ACHN (cell line): ENCODE measurements around the gene GALNT7.

ENCODE experiments used
- DNase-seq: peaks from one replicate; pipeline ENCODE4 v3.0.0-alpha.2; 2015
- in situ Hi-C: cut with HindIII; loops from 2 replicates; pipeline ENCODE4 v1.10.0; 2017; ENCODE audit warnings: low sequenced_read_pairs, low pct_ligation_motif_present, low pct_unique_long_range_greater_than_20kb

The GALNT7 gene

DNA sequence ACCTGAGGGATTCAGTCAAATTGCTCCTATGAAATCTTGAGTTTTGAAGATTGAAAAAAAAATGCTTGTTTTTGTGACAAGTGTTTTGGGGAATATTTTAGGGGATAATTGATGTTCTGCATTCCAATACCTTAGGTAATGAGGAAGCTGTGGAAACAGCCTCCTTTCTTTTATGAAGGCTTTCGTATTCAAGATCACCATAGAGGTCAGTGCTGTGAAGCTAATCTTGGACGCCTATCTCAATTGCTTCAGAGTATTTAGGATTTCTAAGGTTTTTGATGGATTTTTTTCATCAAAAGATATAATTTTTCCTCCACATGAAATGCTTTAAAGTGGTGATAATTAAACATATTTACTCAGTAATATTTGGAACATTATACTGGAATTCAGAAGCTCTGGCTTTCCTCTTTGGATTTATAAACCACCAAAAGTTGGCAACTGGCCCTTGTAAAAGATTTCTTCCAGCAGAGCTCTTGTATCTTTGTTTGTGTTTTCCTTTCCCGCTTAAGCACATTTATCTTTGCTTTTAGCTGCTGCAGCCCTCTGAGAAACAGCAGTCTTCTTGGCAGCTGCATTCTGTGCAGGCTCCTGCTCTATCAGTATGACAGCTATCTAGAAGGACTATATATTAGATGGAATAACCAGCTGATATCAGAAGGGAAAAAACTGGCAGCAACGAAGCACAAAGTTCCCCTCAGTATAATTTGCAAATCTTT is 101.9 kb downstream of the GALNT7 start:
- no peak for DNase-seq
- in situ Hi-C loops = loop anchor here (25.0 kb wide), 1 partner anchor 258 kb away; no protein-coding TSS in a partner anchor

DNA sequence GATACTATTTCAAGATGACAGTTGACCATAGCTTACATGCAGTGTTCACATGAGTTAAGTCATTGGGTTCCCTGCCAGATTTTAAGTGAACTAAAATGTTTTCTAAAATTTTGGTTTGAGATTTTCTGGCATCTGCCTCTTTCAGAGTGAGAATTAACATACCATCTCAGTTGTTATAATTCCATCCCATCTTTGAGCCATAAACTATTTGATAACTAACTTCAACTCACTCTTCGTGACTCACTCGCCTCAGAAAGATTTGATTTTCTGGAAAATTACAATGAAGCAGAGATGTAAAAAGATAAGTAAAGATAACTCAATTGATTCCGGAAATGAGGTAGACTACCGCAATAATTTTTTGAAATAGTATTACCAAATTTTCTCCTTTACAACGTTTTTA is 103.7 kb downstream of the GALNT7 start:
- in situ Hi-C loops = loop anchor here (25.0 kb wide), 1 partner anchor 260 kb away; no protein-coding TSS in a partner anchor
- DNase-seq = no peak

DNA sequence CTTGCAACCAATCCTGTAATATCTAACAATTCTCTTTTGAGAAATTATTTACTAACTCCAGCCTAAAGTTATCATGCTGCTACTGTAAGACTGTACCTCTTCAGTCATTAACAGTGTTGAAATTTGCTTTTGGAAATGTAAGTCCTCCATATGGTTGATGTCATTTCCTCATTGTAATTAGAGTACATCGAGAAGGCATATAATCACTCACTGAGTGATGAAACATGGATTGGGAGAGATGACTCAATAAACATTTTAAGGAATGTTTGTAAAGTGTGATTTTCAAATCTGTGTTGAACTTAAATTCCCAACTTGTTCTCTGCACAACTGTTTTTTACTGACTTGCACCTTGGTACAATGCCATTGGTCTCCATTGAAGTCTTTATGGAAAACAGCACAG is 104.4 kb downstream of the GALNT7 start:
- DNase-seq = no peak

DNA sequence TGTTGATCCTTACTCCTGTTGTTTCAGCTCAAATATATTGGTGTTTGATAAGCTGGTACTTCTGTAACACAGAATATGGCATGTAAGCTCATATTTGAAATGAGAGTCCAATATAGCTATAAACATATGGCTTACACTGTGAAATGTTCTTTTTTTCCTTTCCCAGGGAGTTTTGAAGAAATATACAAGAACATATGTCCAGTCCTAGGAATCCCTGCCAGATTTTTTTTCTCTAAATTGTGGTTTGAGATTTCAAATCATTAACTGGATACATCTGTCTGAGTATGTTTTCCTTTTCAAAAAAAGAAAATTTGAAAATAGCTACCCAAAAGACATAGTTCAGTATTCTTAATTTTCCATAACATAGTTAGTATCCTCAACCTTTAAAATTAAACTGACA is 105.3 kb downstream of the GALNT7 start:
- in situ Hi-C loops = loop anchor here (25.0 kb wide), 1 partner anchor 262 kb away; no protein-coding TSS in a partner anchor
- no peak for DNase-seq

More for the DNA sequence above, 104.4 kb downstream of the GALNT7 start:
- in situ Hi-C loops = loop anchor here (25.0 kb wide), 1 partner anchor 261 kb away; no protein-coding TSS in a partner anchor

DNA sequence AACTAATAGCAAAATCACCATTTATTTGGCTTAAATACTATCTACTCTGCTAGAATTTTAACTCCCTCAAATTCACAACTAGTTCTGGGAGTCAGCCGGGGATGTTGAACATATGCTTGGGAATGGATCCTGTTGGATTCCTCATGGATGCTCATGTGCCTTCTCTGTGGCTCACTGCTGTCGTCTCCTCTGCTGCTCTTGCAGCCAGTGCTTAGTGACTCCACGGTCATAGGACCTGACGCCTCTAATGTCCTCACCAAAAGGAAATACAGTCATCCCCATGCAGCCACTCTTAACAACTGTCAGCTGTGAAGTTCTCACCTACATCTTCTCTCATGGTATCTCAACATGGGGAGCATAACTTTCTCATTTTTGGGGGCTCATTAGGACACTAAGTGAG is 106.1 kb downstream of the GALNT7 start:
- DNase-seq = no peak
- in situ Hi-C loops = loop anchor here (25.0 kb wide), 1 partner anchor 262 kb away; no protein-coding TSS in a partner anchor

DNA sequence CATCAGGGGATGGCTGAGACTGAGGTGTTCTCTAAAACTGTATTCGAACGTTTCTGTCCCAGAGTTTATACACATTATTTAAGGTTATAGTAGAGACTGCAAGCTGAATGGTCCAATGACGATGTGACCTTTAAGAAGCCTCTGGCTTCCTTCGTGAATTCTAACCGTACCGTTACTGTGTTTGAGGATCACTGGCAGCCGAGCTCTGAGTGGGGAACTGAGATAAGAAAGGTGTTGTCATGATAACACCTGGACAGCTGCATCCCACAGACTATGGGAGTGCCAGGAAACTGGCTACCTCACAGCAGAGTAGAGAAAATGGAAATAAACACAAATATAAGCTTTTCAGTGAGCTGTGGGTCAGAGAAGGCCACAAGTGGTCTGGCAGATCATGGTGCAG is 106.5 kb downstream of the GALNT7 start:
- in situ Hi-C loops = no loop called here
- DNase-seq = no peak

DNA sequence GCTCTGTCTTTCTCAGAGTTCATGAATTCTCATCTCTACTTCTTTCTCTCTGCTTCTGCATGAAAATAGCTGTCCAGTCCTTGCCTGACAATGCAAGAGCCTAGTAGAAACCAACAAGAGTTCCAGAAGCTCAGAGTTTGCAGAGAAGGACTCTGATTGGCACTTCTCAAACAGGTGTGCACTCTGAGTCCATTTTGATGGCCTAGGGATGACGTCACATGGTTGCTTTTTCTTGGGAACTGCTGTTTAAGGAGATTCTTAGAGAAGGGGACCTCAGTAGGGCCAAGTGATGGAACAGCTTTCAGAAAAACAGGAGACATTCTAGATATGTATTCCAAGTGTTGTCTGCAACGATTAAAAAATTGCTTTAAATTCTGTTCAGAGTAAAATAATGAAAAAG is 108.7 kb downstream of the GALNT7 start:
- DNase-seq = no peak
- in situ Hi-C loops = no loop called here

DNA sequence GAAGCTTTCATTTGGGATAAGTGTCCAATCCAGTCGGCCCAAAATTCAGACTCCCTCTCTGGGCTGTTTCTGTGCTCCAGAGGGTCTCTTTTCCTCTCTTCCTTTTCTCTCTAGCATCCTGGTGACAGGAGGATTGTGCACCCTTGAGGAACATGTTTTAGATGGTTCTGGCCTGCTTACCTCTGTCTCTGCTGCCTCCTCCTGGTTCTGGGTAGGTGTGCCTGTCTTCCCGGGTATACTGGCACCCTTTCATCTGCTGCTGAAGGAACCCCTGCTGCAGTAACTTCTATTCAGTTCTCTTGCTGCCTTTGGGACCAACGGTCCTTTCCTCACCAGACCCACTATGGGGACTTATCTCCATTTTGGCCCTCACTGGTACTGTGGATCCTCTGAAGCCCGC is 112.4 kb downstream of the GALNT7 start:
- in situ Hi-C loops = no loop called here

DNA sequence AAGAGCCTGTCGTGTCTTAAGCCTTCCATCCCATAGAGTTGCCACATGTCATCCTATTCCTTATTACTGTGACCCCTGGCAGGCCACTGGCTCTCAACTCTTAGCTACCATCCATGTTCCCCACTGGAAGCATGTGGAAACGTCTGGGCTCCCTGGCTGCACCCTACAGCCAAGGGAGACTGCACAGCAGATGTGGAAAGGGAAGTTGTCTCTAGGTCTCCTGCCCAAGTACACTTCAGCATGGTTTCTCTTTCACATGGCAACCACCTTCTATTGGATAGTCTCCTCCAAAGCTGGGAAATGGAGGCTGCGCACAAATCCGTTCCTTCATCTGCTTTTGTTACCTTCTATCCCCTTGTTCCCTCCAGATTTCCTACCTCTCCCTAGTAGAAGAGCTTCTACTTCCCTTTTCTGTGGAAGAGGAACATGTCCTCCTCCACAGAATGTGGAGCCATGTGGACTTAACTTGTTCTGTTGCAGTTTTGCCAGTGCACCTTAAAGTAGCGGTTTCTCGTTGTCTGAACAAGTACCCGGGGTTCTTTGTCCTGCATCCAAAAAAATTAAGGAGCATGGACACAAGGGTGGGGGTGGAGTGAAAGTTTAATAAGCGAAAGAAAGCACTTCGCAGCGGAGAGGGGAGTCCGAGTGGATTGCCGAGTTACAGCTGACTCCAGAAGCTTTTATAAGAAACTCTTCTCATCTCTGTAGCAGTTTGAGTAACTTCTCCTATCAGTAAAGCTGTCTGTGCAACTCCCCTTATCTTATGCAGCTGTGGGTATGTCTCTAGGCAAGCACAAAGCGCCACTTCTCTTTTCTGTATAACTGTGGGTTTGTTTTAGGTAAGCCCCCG is 113.0 kb downstream of the GALNT7 start:
- in situ Hi-C loops = no loop called here
- DNase-seq = no peak

More for the DNA sequence above, 112.4 kb downstream of the GALNT7 start:
- no peak for DNase-seq

DNA sequence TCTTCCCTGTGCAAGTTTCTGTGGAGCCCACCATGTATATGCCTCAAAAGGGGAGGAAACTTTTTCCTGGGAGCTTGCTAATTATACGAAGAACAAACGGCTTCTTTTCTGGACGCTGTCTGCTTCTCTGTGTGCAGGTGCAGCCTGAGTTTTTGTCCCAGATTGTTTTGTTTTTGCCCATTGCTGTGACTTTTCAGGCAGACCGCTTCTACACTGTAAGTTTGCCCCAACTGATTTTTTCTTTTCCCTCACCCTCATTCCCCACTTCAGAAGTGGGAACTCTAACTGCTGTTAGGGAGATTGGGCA is 113.6 kb downstream of the GALNT7 start:
- in situ Hi-C loops = no loop called here
- DNase-seq = no peak

DNA sequence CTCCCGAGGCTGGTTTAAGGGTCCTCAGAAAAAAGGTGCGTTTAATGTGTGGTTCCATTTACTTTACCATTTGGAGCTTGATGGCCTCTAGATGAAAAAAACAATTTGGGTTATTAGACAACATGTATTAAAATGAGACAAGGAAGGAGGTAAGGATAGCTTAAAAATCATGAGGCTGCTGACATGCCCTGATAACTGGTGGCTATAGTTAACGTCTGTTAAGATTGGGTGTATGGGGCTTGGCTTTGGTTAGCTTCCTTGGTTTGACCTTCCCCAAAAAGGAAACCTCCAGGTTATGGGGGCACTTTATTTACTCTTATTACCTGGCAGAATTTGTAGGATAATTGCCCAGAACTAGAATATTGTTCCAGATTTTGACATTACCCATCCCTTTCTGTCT is 114.0 kb downstream of the GALNT7 start:
- no peak for DNase-seq
- in situ Hi-C loops = no loop called here

DNA sequence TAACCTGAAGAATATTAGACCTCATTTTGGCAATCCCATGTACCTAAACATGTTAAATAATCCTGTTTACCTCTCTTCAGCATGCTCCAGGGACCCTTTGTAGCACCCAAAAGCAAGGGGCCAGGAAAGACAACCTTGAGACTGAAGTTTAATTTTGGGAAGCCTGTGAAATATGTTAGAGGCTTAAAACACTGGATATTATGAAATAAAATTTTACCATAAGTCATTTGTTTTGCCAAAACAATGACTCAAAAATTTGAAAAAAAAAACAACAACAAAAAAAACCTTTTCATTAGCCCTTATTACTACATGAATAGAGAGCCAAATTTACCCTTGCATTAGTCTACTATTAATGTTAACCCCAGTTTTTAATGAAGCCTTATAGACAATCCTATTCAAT is 115.9 kb downstream of the GALNT7 start:
- no peak for DNase-seq
- in situ Hi-C loops = no loop called here

DNA sequence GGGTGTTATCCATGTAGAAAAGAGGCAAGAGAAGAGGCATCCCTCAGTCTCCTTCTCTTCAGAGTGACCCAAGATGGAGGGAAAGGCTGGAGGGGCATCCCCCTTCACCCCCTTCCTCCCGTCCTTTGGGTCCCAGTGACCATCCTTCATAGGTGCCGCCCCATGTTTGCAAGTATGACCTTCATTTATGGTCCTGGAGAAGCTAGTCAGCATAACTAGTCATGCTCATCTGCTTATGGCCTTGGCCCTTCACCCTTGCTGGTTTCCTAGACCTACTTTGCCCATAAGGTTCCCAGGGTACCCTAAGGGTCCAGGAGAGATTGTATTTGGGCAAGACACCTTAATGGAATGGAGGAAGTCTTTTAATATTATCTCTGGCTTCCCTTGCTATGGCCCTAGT is 118.9 kb downstream of the GALNT7 start:
- no peak for DNase-seq
- in situ Hi-C loops = no loop called here

DNA sequence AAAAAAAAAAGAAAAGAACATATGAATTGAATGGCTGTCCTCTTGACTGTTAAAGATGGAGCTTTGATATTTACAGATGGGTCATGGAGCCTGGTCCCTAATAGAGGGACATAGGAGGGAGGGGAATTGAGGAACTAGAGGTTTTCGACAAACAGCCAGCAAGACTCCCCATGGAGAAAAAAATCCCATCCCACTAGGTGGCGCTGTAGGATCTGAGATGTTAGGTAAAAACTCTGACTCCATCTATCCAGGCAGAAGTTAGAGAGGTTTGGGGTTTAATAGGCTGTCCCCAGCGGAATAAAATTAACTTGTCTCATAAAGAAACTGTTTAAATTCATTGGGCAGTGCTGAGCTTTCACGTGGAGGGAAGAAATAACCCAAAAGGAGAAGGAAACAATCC is 119.7 kb downstream of the GALNT7 start:
- peak; percentile 25 for DNase-seq
- in situ Hi-C loops = no loop called here

DNA sequence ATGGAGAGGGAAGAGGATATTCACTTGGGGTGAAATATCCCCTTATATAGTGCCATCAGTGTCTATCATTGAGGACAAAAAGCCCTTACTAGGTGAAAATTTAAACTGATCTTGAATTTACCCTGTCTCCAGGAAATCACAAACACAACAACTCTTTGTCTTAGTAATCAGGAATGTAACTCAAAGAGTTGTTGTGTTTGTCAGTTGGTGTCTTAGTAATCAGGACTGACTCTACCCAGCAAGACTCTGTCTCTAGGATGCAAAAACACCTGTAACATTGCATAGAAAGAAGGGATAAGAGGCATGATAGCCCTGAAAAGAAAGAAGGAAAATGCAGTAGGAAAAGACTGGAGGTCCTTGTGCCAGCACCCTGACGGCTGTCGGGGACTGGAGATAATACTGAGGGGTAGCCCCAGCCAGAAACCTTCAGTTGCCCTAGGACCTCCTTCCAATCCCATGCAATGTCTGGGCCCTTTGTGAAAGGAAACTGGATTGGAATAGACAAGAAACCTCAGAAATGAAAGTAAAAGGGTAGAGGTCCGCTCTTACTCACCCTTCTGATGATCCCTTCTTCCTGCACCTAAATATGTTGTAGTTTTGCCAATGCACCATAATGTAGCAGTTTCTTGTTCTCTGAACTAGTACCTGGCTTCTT is 120.2 kb downstream of the GALNT7 start:
- no peak for DNase-seq
- in situ Hi-C loops = no loop called here

DNA sequence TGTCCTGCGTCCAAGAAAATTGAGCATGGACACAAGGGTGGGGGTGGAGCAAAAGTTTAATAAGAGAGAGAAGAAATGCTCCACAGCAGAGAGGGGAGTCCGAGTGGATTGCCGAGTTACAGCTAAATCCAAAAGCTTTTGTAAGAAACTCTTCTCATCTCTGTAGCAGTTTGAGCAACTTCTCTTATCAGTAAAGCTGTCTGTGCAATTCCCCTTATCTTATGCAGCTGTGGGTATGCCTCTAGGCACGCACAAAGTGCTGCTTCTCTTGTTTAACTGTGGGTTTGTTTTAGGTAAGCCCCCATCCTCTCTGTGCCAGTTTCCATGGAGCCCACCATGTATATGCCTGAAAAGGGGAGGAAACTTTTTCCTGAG is 120.7 kb downstream of the GALNT7 start:
- no peak for DNase-seq
- in situ Hi-C loops = no loop called here

DNA sequence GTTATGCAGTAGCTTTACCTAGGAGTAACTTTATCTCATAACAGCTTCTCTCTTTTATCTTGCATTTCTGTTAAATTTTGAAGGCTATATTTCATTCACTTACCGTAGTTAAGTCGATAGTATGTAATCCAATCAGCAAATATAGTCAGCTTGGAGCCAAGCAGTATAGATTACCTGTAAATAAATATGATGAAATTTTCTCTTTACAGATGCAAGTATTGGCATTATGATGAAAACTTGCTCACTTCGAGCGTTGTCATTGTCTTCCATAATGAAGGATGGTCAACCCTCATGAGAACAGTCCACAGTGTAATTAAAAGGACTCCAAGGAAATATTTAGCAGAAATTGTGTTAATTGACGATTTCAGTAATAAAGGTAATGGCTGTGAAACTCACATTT is 123.3 kb downstream of the GALNT7 start:
- in situ Hi-C loops = no loop called here
- no peak for DNase-seq

DNA sequence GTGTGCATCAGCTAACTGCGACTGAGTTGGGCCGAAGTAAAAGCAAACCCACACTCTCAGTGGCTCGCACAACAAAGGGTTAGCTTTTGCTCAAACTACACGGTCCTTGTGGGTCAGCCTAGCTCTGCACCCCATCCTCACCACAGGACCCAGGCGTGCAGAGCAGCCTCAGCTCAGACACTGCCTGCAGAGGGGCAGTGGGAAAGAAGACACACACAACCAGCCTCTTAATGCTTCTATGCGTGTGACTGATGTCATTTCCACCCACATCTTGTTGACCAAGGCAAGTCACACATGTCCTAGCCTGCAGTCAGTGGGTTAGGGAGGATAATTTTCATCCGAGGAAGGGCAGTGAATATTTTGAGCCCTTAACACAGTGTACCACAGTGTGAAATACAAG is 125.1 kb downstream of the GALNT7 start:
- DNase-seq = no peak
- in situ Hi-C loops = no loop called here

DNA sequence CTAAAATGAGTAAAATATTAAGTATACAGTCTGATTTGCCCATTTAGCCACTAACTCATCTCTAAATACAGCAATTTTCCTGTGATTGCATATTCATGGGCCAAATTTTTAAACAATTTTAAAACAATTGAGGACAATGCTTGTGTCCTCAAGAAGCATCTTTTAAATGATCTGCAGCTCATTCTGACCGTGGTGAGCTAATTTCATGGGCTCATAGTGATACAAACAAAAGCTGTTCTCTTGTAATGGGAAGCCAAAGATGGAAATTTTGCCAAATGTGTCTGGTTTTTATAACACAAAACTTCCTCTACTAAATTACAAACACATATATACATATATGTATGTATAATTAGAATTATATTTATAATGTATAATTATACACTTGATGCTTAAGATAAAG is 125.8 kb downstream of the GALNT7 start:
- no peak for DNase-seq
- in situ Hi-C loops = no loop called here
